H1 (cell line): Measurements from ENCODE around the gene LHX8. TPM values are rescaled to one million over a fixed set of nuclear protein-coding genes. Genes with fewer than 3 reads are reported as not detected.

Source experiments
- CTCF ChIA-PET: fragments of 300-600 bp; sonication (Branson Sonifier 250); formaldehyde crosslinking; loops from one replicate; lab custom pipeline; 2021; ENCODE audit not compliant: partially characterized antibody; lab: Charles Lee
- POLR2A ChIA-PET: fragments of 300-600 bp; sonication (Branson Sonifier 250); formaldehyde crosslinking; loops from one replicate; lab custom pipeline; 2021; ENCODE audit warnings: inconsistent platforms; ENCODE audit not compliant: partially characterized antibody; lab: Charles Lee
- DNase-seq, 2 experiments: peaks; one replicate each; pipeline versions ENCODE4 v3.0.0 to v3.0.0-alpha.2; 2010 to 2022; ENCODE audit warnings: low spot score in 2 of 2, low read depth in 1 of 2, mixed read lengths in 1 of 2
- FAIRE-seq: peaks from 2 replicates; lab custom pipeline; 2011; peaks lifted over from hg19 to GRCh38; lab: Jason Lieb, UNC
- H2AFZ ChIP-seq: 2 replicates; pipeline ENCODE4 v1.8.1; 2012; ENCODE audit warnings: low read length, inconsistent platforms
- H2AK5ac ChIP-seq: 2 replicates; pipeline ENCODE4 v1.6.1; 2013; ENCODE audit warnings: low read depth, low read length
- H2BK120ac ChIP-seq: replicated peaks from 2 replicates; pipeline ENCODE3; 2013; ENCODE audit warnings: low read depth, low read length, inconsistent platforms
- H2BK12ac ChIP-seq: 2 replicates; pipeline ENCODE4 v1.6.1; 2013; ENCODE audit warnings: low read depth, low read length
- H2BK15ac ChIP-seq: 2 replicates; pipeline ENCODE4 v1.6.1; 2013; ENCODE audit warnings: low read length
- H2BK20ac ChIP-seq: 2 replicates; pipeline ENCODE4 v1.6.1; 2013; ENCODE audit warnings: low read length
- H2BK5ac ChIP-seq: 2 replicates; pipeline ENCODE4 v1.6.1; 2013; ENCODE audit warnings: low read depth, low read length
- H3K14ac ChIP-seq: 2 replicates; pipeline ENCODE4 v1.6.1; 2013; ENCODE audit warnings: inconsistent platforms; ENCODE audit not compliant: insufficient read length
- H3K18ac ChIP-seq: 2 replicates; pipeline ENCODE4 v1.6.1; 2013; ENCODE audit warnings: low read length; ENCODE audit errors: extremely low read depth
- H3K23ac ChIP-seq: 2 replicates; pipeline ENCODE4 v1.6.1; 2013; ENCODE audit warnings: inconsistent platforms; ENCODE audit not compliant: insufficient read length
- H3K23me2 ChIP-seq: 2 replicates; pipeline ENCODE4 v1.6.1; 2013; ENCODE audit warnings: low read depth, low read length
- H3K27ac ChIP-seq: 2 replicates; pipeline ENCODE4 v1.6.1; 2011; ENCODE audit warnings: low read depth, low read length, inconsistent platforms
- H3K27me3 ChIP-seq, 4 experiments: replicated peaks in 1 of 4; 1 replicate in 1 of 4; 2 replicates in 3 of 4; pipeline versions ENCODE4 v1.6.1 to v1.8.1; 2011 to 2013; ENCODE audit warnings: low read length in 3 of 4, mild to moderate bottlenecking in 3 of 4, inconsistent platforms in 2 of 4, mixed read lengths in 2 of 4, moderate library complexity in 1 of 4; ENCODE audit not compliant: control insufficient read depth in 3 of 4, insufficient read depth in 3 of 4; ENCODE audit errors: extremely low read depth in 1 of 4
- H3K36me3 ChIP-seq, 4 experiments: 2 replicates each; pipeline versions ENCODE4 v1.6.1 to v1.8.1; 2011 to 2013; ENCODE audit warnings: mild to moderate bottlenecking in 4 of 4, low read length in 3 of 4, moderate library complexity in 2 of 4, control low read depth in 1 of 4, inconsistent platforms in 1 of 4; ENCODE audit not compliant: insufficient read depth in 4 of 4, control insufficient read depth in 2 of 4
- H3K4ac ChIP-seq: replicated peaks from 2 replicates; pipeline ENCODE3; 2013; ENCODE audit warnings: low read length, low read depth, mixed read lengths, inconsistent platforms; ENCODE audit not compliant: insufficient read length
- H3K4me1 ChIP-seq, 4 experiments: replicated peaks in 1 of 4; 1 replicate in 1 of 4; 2 replicates in 3 of 4; pipeline versions ENCODE4 v1.6.1 to v1.8.1; 2011 to 2013; ENCODE audit warnings: low read length in 3 of 4, inconsistent platforms in 2 of 4, mixed read lengths in 1 of 4; ENCODE audit not compliant: insufficient read depth in 4 of 4, control insufficient read depth in 3 of 4
- H3K4me2 ChIP-seq, 2 experiments: 2 replicates each; pipeline versions ENCODE4 v1.6.1 to v1.8.1; 2011 to 2013; ENCODE audit warnings: low read depth in 2 of 2, low read length in 2 of 2, control low read depth in 1 of 2, inconsistent platforms in 1 of 2, mild to moderate bottlenecking in 1 of 2; ENCODE audit not compliant: insufficient read depth in 1 of 2
- H3K4me3 ChIP-seq, 4 experiments: fragments of 200-600, 300-600 bp in 1 of 4; sonication (generic), shearing (Covaris generic), sonication (Bioruptor Twin) in 1 of 4; 2 replicates each; pipeline versions ENCODE4 v1.5.1 to v1.8.1; 2011 to 2016; ENCODE audit warnings: low read length in 4 of 4, low read depth in 3 of 4, control low read depth in 2 of 4, inconsistent platforms in 2 of 4, mild to moderate bottlenecking in 2 of 4, mixed read lengths in 1 of 4, moderate library complexity in 1 of 4; ENCODE audit not compliant: insufficient read depth in 2 of 4; ENCODE audit errors: extremely low read depth in 1 of 4
- H3K56ac ChIP-seq: replicated peaks from 2 replicates; pipeline ENCODE3; 2013; ENCODE audit warnings: low read depth, mild to moderate bottlenecking, mixed read lengths, low read length, inconsistent platforms; ENCODE audit not compliant: insufficient read length
- H3K79me1 ChIP-seq: 2 replicates; pipeline ENCODE4 v1.6.1; 2013; ENCODE audit warnings: low read depth, low read length, control low read depth
- H3K79me2 ChIP-seq, 2 experiments: 2 replicates each; pipeline versions ENCODE4 v1.6.1 to v1.8.1; 2012 to 2013; ENCODE audit warnings: low read length in 2 of 2, mild to moderate bottlenecking in 2 of 2, inconsistent platforms in 1 of 2; ENCODE audit not compliant: insufficient read depth in 2 of 2, control insufficient read depth in 1 of 2
- H3K9ac ChIP-seq, 4 experiments: replicated peaks in 1 of 4; 1 replicate in 1 of 4; 2 replicates in 3 of 4; pipeline versions ENCODE4 v1.6.1 to v1.8.1; 2011 to 2013; ENCODE audit warnings: low read depth in 3 of 4, low read length in 3 of 4, control low read depth in 2 of 4, mild to moderate bottlenecking in 2 of 4, moderate library complexity in 2 of 4, inconsistent platforms in 1 of 4; ENCODE audit errors: extremely low read depth in 1 of 4
- H3K9me3 ChIP-seq, 2 experiments: 2 replicates each; pipeline versions ENCODE4 v1.6.1 to v1.8.1; 2012 to 2013; ENCODE audit warnings: mild to moderate bottlenecking in 2 of 2, moderate library complexity in 2 of 2, control low read depth in 1 of 2, inconsistent platforms in 1 of 2, low read depth in 1 of 2, low read length in 1 of 2, mixed read lengths in 1 of 2; ENCODE audit not compliant: insufficient read depth in 2 of 2
- H4K20me1 ChIP-seq, 2 experiments: replicated peaks in 1 of 2; 2 replicates each; pipeline versions ENCODE3 to v1.8.1; 2011 to 2013; ENCODE audit warnings: inconsistent platforms in 2 of 2, low read length in 2 of 2, mild to moderate bottlenecking in 1 of 2; ENCODE audit not compliant: insufficient read depth in 2 of 2, control insufficient read depth in 1 of 2
- H4K5ac ChIP-seq: 2 replicates; pipeline ENCODE4 v1.6.1; 2013; ENCODE audit warnings: low read length, low read depth, mixed read lengths, inconsistent platforms; ENCODE audit not compliant: insufficient read length
- H4K8ac ChIP-seq: 2 replicates; pipeline ENCODE4 v1.8.0; 2013; ENCODE audit warnings: mild to moderate bottlenecking, moderate library complexity, low read length, inconsistent platforms; ENCODE audit not compliant: insufficient read depth; ENCODE audit errors: extremely low read depth
- H4K91ac ChIP-seq: replicated peaks from 2 replicates; pipeline ENCODE3; 2013; ENCODE audit warnings: low read length, mixed read lengths, inconsistent platforms; ENCODE audit not compliant: insufficient read length
- ATF3 ChIP-seq: IDR thresholded peaks from 2 replicates; pipeline ENCODE4 v1.6.1; 2011; ENCODE audit warnings: low read depth, mild to moderate bottlenecking, low read length; ENCODE audit not compliant: insufficient read depth
- BACH1 ChIP-seq: IDR thresholded peaks from 2 replicates; pipeline ENCODE4 v1.6.1; 2012; ENCODE audit warnings: low read length, improper control_type of control experiment
- KDM1A ChIP-seq: fragments of 200-600, 300-600 bp; sonication (generic); IDR thresholded peaks from 2 replicates; pipeline ENCODE4 v1.7.1; 2016; ENCODE audit warnings: mild to moderate bottlenecking, low read length, borderline replicate concordance
- MAFK ChIP-seq: IDR thresholded peaks from 2 replicates; pipeline ENCODE4 v1.6.1; 2012; ENCODE audit warnings: low read depth, mild to moderate bottlenecking, improper control_type of control experiment, low read length
- NANOG ChIP-seq: IDR thresholded peaks from 2 replicates; pipeline ENCODE4 v1.6.1; 2011; ENCODE audit warnings: low read length, low read depth, mild to moderate bottlenecking, inconsistent platforms; ENCODE audit not compliant: insufficient read depth, poor library complexity, severe bottlenecking
- YY1 ChIP-seq: IDR thresholded peaks from 2 replicates; pipeline ENCODE4 v1.6.1; 2011; ENCODE audit warnings: low read depth, mild to moderate bottlenecking, low read length
- WGBS, 2 experiments: shearing (Covaris generic) in 1 of 2; methylation state at CpG; one replicate each; pipeline versions ENCODE4 v1.1.6 to v1.1.7; 2013 to 2015; ENCODE audit warnings: low lambda C conversion rate in 2 of 2, mixed read lengths in 2 of 2, inconsistent platforms in 1 of 2, low coverage in 1 of 2, missing lambda C conversion rate in 1 of 2; ENCODE audit not compliant: insufficient replicate concordance in 2 of 2, insufficient coverage in 1 of 2, insufficient read length in 1 of 2; ENCODE audit errors: extremely low coverage in 1 of 2, missing lambda C conversion rate in 1 of 2; 5-methylcytosine and 5-hydroxymethylcytosine counted together
- polyA plus RNA-seq, 7 experiments: library from polyadenylated mRNA; depleted of rRNA in 3 of 7; stranded (reverse) in 5 of 7; unstranded in 2 of 7; fragments of >200 nt in 5 of 7; fragments of 200-250 nt in 2 of 7; gene quantifications; 1 replicate in 5 of 7; 2 replicates in 1 of 7; 4 replicates in 1 of 7; pipeline versions ENCODE4 v1.2.1 to v1.2.3, GENCODE V29; 2011 to 2013; ENCODE audit warnings: missing spikeins in 2 of 7, mixed read lengths in 2 of 7
- total RNA-seq: library from RNA; stranded (reverse); fragmentation: NEBNext Ultra II Directional; extraction: Animal tissue kit (Norgen Biotek cat#: 25700); gene quantifications from 2 replicates; pipeline ENCODE4 v1.2.1, GENCODE V29; 2021
- TF ChIP-seq, protein P1 (sequence below): IDR thresholded peaks from 2 replicates; pipeline ENCODE4 v1.6.1; 2012; ENCODE audit warnings: inconsistent platforms
- TF ChIP-seq, protein P2 (sequence below): IDR thresholded peaks from 2 replicates; pipeline ENCODE4 v1.6.1; 2012; ENCODE audit warnings: low read length, inconsistent platforms

The LHX8 gene
- total and polyA plus RNA-seq, 2 of the 8 experiments (the other 6 are each of a cell fraction or from before 2014, with no cell fraction given), result 0.50 to 1.2 TPM

DNA sequence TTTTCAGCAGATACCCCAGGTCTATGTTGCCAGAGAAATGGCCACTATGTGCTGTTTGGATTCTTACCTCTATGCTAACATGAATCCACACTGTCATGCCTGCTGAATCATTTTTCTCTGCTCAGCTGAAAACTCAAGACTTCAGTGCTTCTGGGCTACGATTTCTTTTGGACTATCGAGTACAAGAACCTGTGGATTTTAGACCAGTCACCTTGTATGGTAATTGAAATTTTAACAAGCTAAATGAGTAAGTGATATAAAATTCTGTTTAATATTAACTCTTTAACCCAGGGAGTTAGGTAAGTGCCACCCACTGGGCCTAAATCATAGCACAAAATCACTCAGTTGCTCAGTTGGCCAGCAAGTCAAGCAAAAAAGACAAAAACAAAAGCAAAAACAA lies 35.8 kb downstream of the LHX8 start:
- Histone ChIP-seq H3K79me1 (no peaks in the 10 kb centered on the region), H3K27ac (no peak overlapping the region), H3K14ac (no peak overlapping the region), H2AK5ac (no peak overlapping the region), H3K79me2 (no peaks in the 10 kb centered on the region), H2AFZ (no peak overlapping the region), H2BK5ac (no peak overlapping the region), H4K91ac (no peak overlapping the region), H2BK15ac (no peak overlapping the region), H3K23me2 (no peaks in the 10 kb centered on the region; the same call in 1 of the 2 replicates), H3K4me2 (no peak overlapping the region), H4K20me1 (no peaks in the 10 kb centered on the region), H3K23ac (no peak overlapping the region), H2BK20ac (no peak overlapping the region), H3K18ac (no peak overlapping the region), H3K4me3 (no peak overlapping the region), H3K36me3 (no peaks in the 10 kb centered on the region), H3K9me3 (no peaks in the 10 kb centered on the region), H3K4me1 (no peaks in the 10 kb centered on the region), H4K5ac (no peak overlapping the region), H3K56ac (no peak overlapping the region), H3K27me3 (no peaks in the 10 kb centered on the region)
- POLR2A ChIA-PET, result no interaction called here
- DNase-seq, result no peak
- WGBS, 2 experiments, result 85% methylated on average over 2 of the region's 2 CpGs; no CpG with 5 or more reads in 1 of the 2 experiments
- CTCF ChIA-PET, result interaction anchor here (1.2 to 5.5 kb wide), 5 partner anchors 16 to 117 kb away, joined by 3 to 21 read pairs (median 3); no protein-coding TSS in a partner anchor
- no peak for TF ChIP-seq KDM1A
- no peak for TF ChIP-seq NANOG
- TF ChIP-seq YY1, result no peak
- TF ChIP-seq ATF3, result no peak
- no peak for TF ChIP-seq MAFK
- TF ChIP-seq, protein P1, sequence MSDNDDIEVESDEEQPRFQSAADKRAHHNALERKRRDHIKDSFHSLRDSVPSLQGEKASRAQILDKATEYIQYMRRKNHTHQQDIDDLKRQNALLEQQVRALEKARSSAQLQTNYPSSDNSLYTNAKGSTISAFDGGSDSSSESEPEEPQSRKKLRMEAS, result no peak
- TF ChIP-seq BACH1, result no peak
- TF ChIP-seq, protein P2, sequence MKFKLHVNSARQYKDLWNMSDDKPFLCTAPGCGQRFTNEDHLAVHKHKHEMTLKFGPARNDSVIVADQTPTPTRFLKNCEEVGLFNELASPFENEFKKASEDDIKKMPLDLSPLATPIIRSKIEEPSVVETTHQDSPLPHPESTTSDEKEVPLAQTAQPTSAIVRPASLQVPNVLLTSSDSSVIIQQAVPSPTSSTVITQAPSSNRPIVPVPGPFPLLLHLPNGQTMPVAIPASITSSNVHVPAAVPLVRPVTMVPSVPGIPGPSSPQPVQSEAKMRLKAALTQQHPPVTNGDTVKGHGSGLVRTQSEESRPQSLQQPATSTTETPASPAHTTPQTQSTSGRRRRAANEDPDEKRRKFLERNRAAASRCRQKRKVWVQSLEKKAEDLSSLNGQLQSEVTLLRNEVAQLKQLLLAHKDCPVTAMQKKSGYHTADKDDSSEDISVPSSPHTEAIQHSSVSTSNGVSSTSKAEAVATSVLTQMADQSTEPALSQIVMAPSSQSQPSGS, result no peak
- TF ChIP-seq, all 59 proteins: peak for 0
- no peak overlapping the region for H4K8ac ChIP-seq
- no peak overlapping the region for H3K4ac ChIP-seq
- no peak overlapping the region for H3K9ac ChIP-seq
- no peak overlapping the region for H2BK12ac ChIP-seq
- FAIRE-seq, result no peak
- H2BK120ac ChIP-seq, result no peak overlapping the region
